Neural crest cell (in vitro differentiated cells): ENCODE results near the gene ANKRD66. TPM values are rescaled to one million over a fixed set of nuclear protein-coding genes. Genes with fewer than 3 reads are reported as not detected.

Source experiments
- DNase-seq: peaks from one replicate; pipeline ENCODE4 v3.0.0; 2021; ENCODE audit warnings: low read depth, mixed read lengths, low spot score
- H3K27ac Mint-ChIP-seq: one replicate; pipeline ENCODE4 v1.8.0; 2021; ENCODE audit warnings: mild to moderate bottlenecking, mixed read lengths; ENCODE audit not compliant: unreplicated experiment
- H3K27me3 Mint-ChIP-seq: 2 replicates; pipeline ENCODE4 v1.8.0; 2021; ENCODE audit warnings: low read depth, mild to moderate bottlenecking, mixed read lengths
- H3K36me3 Mint-ChIP-seq: 2 replicates; pipeline ENCODE4 v1.8.0; 2021; ENCODE audit warnings: low read depth, mild to moderate bottlenecking, mixed read lengths
- H3K4me1 Mint-ChIP-seq: 2 replicates; pipeline ENCODE4 v1.8.0; 2021; ENCODE audit warnings: mixed read lengths
- H3K4me3 Mint-ChIP-seq: one replicate; pipeline ENCODE4 v1.8.0; 2021; ENCODE audit warnings: mild to moderate bottlenecking, mixed read lengths
- H3K9me3 Mint-ChIP-seq: 2 replicates; pipeline ENCODE4 v1.8.0; 2021; ENCODE audit warnings: mixed read lengths
- CTCF ChIP-seq: fragments of 200-600 bp; sonication (generic); conservative IDR thresholded peaks from 2 replicates; pipeline ENCODE4 v1.5.0; 2021; ENCODE audit warnings: antibody characterized with exemption, mild to moderate bottlenecking
- total RNA-seq: library from RNA; stranded (reverse); gene quantifications from 2 replicates; pipeline ENCODE4 v1.2.1, GENCODE V29; 2021

ANKRD66 gene
- total RNA-seq, 1 donor from 2014 or later, result not detected

- H3K36me3 Mint-ChIP-seq, result no peaks in the 10 kb centered on the region
- H3K27me3 Mint-ChIP-seq, result no peaks in the 10 kb centered on the region
- no peak overlapping the region for H3K4me3 Mint-ChIP-seq
Observed at GRCh38 chr6:46755865-46756264, 9.1 kb downstream of the ANKRD66 start.

GRCh38 chr6:46756469-46757213, 9.9 kb downstream of the ANKRD66 start:
- no peak for TF ChIP-seq CTCF

More at GRCh38 chr6:46755865-46756264, 9.1 kb downstream of the ANKRD66 start:
- Mint-ChIP-seq H3K27ac (no peak overlapping the region), H3K9me3 (no peaks in the 10 kb centered on the region), H3K4me1 (no peaks in the 10 kb centered on the region)
- DNase-seq, result no peak
- no peak for TF ChIP-seq CTCF

GRCh38 chr6:46757214-46757596, 10.5 kb downstream of the ANKRD66 start:
- Mint-ChIP-seq H3K27me3 (no peaks in the 10 kb centered on the region), H3K4me1 (no peaks in the 10 kb centered on the region), H3K36me3 (no peaks in the 10 kb centered on the region), H3K27ac (no peak overlapping the region), H3K9me3 (no peaks in the 10 kb centered on the region), H3K4me3 (no peak overlapping the region)
- DNase-seq, result no peak
- no peak for TF ChIP-seq CTCF

More at GRCh38 chr6:46756469-46757213, 9.9 kb downstream of the ANKRD66 start:
- H3K9me3 Mint-ChIP-seq, result no peaks in the 10 kb centered on the region
- no peaks in the 10 kb centered on the region for H3K36me3 Mint-ChIP-seq
- no peaks in the 10 kb centered on the region for H3K4me1 Mint-ChIP-seq
- H3K27me3 Mint-ChIP-seq, result no peaks in the 10 kb centered on the region
- H3K4me3 Mint-ChIP-seq, result no peak overlapping the region
- H3K27ac Mint-ChIP-seq, result no peak overlapping the region
- DNase-seq, result no peak

- Mint-ChIP-seq H3K36me3 (no peaks in the 10 kb centered on the region), H3K27ac (no peak overlapping the region), H3K4me1 (no peaks in the 10 kb centered on the region), H3K9me3 (peaks cover 3% of the 10 kb centered on the region), H3K4me3 (no peak overlapping the region), H3K27me3 (no peaks in the 10 kb centered on the region)
- no peak for DNase-seq
- no peak for TF ChIP-seq CTCF
Observed at GRCh38 chr6:46758960-46759753, 12.4 kb downstream of the ANKRD66 start.

- TF ChIP-seq CTCF, result no peak
- H3K4me3 Mint-ChIP-seq, result no peak overlapping the region
- no peaks in the 10 kb centered on the region for H3K36me3 Mint-ChIP-seq
- no peak overlapping the region for H3K27ac Mint-ChIP-seq
- no peaks in the 10 kb centered on the region for H3K4me1 Mint-ChIP-seq
- DNase-seq, result no peak
- no peaks in the 10 kb centered on the region for H3K27me3 Mint-ChIP-seq
- H3K9me3 Mint-ChIP-seq, result peaks cover 3% of the 10 kb centered on the region
Observed at GRCh38 chr6:46760925-46761324, 14.2 kb downstream of the ANKRD66 start.
